IMR-90 (cell line): Measurements from ENCODE around the gene SFSWAP. TPM values are rescaled to one million over a fixed set of nuclear protein-coding genes. Genes with fewer than 3 reads are reported as not detected.
A peak's percentile ranks its signal among the peaks of the same experiment; 100 is the strongest.

Experiments
- BHLHE40 ChIP-seq: fragments of 150-350 bp; IDR thresholded peaks from 2 replicates; pipeline ENCODE4 v1.6.1; 2016; ENCODE audit warnings: mild to moderate bottlenecking, low read depth, low read length
- POLR2A ChIP-seq: IDR thresholded peaks from 2 replicates; pipeline ENCODE4 v1.6.1; 2012; ENCODE audit warnings: mild to moderate bottlenecking, low read depth, low read length
- polyA plus RNA-seq, 3 experiments: library from polyadenylated mRNA; depleted of rRNA; stranded (reverse); fragments of >200 nt; gene quantifications; 2 replicates each; pipeline ENCODE4 v1.2.3, GENCODE V29; 2012; ENCODE audit warnings: low replicate concordance in 1 of 3
- total RNA-seq: library from RNA; depleted of rRNA; stranded (reverse); fragments of >200 nt; gene quantifications from 2 replicates; pipeline ENCODE4 v1.2.3, GENCODE V29; 2012
- TF ChIP-seq, protein P1 (sequence below): fragments of 150-350 bp; IDR thresholded peaks from 2 replicates; pipeline ENCODE4 v1.6.1; 2017; ENCODE audit warnings: mild to moderate bottlenecking, antibody characterized with exemption, low read length, low read depth

Gene SFSWAP
- total and polyA plus RNA-seq, 2 of the 4 experiments (the other 2 are of a cell fraction): 19.7 to 22.4 TPM

DNA sequence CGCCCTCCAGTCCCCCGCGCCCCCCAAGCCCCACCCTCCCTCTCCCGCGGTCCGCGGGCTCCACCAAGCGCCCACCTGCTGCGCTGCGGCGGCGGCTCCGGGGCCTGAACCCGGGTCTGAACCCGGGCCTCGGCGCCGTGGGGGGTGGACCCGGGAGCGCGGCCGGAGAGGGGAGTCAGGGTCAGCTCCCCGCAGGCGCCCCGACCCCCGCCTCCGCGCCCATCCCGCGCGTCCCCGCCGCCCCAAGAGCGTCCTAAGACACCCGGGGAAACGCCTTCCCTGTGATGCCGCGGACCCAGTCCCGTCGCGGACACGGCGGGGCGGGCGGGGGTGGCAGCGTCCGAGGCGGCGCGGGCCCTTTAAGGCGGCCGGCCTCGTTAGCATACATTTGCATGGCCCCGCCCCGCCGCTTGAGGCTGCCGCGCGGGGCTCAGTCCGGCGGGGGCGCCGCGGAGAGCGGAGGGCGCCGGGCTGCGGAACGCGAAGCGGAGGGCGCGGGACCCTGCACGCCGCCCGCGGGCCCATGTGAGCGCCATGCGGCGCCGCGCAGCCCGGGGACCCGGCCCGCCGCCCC, 117.2 kb downstream of the SFSWAP start, which contains the start of gene MMP17 (continued):
- TF ChIP-seq, protein P1, sequence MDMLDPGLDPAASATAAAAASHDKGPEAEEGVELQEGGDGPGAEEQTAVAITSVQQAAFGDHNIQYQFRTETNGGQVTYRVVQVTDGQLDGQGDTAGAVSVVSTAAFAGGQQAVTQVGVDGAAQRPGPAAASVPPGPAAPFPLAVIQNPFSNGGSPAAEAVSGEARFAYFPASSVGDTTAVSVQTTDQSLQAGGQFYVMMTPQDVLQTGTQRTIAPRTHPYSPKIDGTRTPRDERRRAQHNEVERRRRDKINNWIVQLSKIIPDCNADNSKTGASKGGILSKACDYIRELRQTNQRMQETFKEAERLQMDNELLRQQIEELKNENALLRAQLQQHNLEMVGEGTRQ: no peak
- TF ChIP-seq BHLHE40: no peak
- peak; percentile 33; the same call in 1 of the 2 replicates for TF ChIP-seq POLR2A
